ENCODE results near the gene CASKIN1. TPM values are rescaled to one million over a fixed set of nuclear protein-coding genes. Genes with fewer than 3 reads are reported as not detected.

Gene CASKIN1
- total and polyA plus RNA-seq, 2 of the 8 experiments (the other 6 are each of a cell fraction or from before 2014, with no cell fraction given) = 1.2 to 6.4 TPM

DNA sequence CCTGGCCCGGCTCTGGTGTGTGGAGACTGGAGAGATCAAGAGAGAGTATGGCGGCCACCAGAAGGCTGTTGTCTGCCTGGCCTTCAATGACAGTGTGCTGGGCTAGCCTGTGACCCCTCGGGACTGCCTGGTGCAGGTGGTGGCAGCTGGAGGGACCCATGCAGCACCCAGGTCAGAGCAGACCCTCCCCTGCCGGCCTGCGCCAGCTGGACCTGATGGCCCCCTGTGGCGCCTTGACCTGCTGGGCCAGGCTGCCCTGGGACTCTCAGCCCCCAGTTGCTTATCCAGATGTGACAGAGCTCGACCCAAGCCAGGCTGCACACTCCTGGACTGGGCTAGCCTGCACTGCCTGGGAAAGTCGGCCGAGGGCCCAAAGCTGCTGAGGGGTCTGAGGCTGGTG lies 12.4 kb upstream of the CASKIN1 start (continued):
- TF ChIP-seq, protein P1, sequence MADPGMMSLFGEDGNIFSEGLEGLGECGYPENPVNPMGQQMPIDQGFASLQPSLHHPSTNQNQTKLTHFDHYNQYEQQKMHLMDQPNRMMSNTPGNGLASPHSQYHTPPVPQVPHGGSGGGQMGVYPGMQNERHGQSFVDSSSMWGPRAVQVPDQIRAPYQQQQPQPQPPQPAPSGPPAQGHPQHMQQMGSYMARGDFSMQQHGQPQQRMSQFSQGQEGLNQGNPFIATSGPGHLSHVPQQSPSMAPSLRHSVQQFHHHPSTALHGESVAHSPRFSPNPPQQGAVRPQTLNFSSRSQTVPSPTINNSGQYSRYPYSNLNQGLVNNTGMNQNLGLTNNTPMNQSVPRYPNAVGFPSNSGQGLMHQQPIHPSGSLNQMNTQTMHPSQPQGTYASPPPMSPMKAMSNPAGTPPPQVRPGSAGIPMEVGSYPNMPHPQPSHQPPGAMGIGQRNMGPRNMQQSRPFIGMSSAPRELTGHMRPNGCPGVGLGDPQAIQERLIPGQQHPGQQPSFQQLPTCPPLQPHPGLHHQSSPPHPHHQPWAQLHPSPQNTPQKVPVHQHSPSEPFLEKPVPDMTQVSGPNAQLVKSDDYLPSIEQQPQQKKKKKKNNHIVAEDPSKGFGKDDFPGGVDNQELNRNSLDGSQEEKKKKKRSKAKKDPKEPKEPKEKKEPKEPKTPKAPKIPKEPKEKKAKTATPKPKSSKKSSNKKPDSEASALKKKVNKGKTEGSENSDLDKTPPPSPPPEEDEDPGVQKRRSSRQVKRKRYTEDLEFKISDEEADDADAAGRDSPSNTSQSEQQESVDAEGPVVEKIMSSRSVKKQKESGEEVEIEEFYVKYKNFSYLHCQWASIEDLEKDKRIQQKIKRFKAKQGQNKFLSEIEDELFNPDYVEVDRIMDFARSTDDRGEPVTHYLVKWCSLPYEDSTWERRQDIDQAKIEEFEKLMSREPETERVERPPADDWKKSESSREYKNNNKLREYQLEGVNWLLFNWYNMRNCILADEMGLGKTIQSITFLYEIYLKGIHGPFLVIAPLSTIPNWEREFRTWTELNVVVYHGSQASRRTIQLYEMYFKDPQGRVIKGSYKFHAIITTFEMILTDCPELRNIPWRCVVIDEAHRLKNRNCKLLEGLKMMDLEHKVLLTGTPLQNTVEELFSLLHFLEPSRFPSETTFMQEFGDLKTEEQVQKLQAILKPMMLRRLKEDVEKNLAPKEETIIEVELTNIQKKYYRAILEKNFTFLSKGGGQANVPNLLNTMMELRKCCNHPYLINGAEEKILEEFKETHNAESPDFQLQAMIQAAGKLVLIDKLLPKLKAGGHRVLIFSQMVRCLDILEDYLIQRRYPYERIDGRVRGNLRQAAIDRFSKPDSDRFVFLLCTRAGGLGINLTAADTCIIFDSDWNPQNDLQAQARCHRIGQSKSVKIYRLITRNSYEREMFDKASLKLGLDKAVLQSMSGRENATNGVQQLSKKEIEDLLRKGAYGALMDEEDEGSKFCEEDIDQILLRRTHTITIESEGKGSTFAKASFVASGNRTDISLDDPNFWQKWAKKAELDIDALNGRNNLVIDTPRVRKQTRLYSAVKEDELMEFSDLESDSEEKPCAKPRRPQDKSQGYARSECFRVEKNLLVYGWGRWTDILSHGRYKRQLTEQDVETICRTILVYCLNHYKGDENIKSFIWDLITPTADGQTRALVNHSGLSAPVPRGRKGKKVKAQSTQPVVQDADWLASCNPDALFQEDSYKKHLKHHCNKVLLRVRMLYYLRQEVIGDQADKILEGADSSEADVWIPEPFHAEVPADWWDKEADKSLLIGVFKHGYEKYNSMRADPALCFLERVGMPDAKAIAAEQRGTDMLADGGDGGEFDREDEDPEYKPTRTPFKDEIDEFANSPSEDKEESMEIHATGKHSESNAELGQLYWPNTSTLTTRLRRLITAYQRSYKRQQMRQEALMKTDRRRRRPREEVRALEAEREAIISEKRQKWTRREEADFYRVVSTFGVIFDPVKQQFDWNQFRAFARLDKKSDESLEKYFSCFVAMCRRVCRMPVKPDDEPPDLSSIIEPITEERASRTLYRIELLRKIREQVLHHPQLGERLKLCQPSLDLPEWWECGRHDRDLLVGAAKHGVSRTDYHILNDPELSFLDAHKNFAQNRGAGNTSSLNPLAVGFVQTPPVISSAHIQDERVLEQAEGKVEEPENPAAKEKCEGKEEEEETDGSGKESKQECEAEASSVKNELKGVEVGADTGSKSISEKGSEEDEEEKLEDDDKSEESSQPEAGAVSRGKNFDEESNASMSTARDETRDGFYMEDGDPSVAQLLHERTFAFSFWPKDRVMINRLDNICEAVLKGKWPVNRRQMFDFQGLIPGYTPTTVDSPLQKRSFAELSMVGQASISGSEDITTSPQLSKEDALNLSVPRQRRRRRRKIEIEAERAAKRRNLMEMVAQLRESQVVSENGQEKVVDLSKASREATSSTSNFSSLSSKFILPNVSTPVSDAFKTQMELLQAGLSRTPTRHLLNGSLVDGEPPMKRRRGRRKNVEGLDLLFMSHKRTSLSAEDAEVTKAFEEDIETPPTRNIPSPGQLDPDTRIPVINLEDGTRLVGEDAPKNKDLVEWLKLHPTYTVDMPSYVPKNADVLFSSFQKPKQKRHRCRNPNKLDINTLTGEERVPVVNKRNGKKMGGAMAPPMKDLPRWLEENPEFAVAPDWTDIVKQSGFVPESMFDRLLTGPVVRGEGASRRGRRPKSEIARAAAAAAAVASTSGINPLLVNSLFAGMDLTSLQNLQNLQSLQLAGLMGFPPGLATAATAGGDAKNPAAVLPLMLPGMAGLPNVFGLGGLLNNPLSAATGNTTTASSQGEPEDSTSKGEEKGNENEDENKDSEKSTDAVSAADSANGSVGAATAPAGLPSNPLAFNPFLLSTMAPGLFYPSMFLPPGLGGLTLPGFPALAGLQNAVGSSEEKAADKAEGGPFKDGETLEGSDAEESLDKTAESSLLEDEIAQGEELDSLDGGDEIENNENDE (IDR thresholded peaks at IDR 0.05; ENCODE audit: insufficient replicate concordance, low read length) = no peak
- no peak for TF ChIP-seq POLR2AphosphoS5 (IDR thresholded peaks at IDR 0.05; ENCODE audit: low read depth, low read length)
- TF ChIP-seq SIN3A (conservative IDR thresholded peaks at IDR 0.05 in 1 of 2, IDR thresholded peaks at IDR 0.05 in 1 of 2; ENCODE audit: low read depth in 1 of 2, low read length in 2 of 2) = no peak
- TF ChIP-seq SIX5 (IDR thresholded peaks at IDR 0.05; ENCODE audit: low read depth, low read length) = no peak
- TF ChIP-seq FOSL1 (IDR thresholded peaks at IDR 0.05; ENCODE audit: insufficient read depth, low read depth, low read length) = no peak
- TF ChIP-seq EGR1 (IDR thresholded peaks at IDR 0.05; ENCODE audit: borderline replicate concordance, low read depth, low read length) = no peak

Measured in H1 (cell line).